HAP-1 (cell line): Measurements from ENCODE around the gene UBE2C.
"Not testable (repeated sequence)": the region's sequence is repeated elsewhere in the genome, so short reads cannot be mapped to it uniquely, and the experiment has no call there.

ENCODE experiments used
- DNase-seq, 2 experiments: peaks; one replicate each; pipeline ENCODE4 v3.0.0-alpha.2; 2016 to 2020; ENCODE audit warnings: low spot score in 2 of 2
- H3K27me3 ChIP-seq: fragments of 250-450 bp; sonication (Bioruptor Pico); 2 replicates; pipeline ENCODE4 v1.5.1; 2020; ENCODE audit warnings: low read depth, mild to moderate bottlenecking, moderate library complexity
- H3K36me3 ChIP-seq: fragments of 250-450 bp; sonication (Bioruptor Pico); replicated peaks from 2 replicates; pipeline ENCODE4 v1.5.1; 2020; ENCODE audit warnings: mild to moderate bottlenecking
- H3K4me1 ChIP-seq: fragments of 250-450 bp; sonication (Bioruptor Pico); 2 replicates; pipeline ENCODE4 v1.5.1; 2020; ENCODE audit warnings: mild to moderate bottlenecking
- H3K4me3 ChIP-seq: fragments of 250-450 bp; sonication (Bioruptor Pico); 2 replicates; pipeline ENCODE4 v1.5.1; 2020; ENCODE audit warnings: mild to moderate bottlenecking, moderate library complexity
- H3K9me3 ChIP-seq: fragments of 250-450 bp; sonication (Bioruptor Pico); 2 replicates; pipeline ENCODE4 v1.5.1; 2020; ENCODE audit warnings: mild to moderate bottlenecking, moderate library complexity
- in situ Hi-C: fragments of 300-500 bp; cut with MboI; formaldehyde crosslinking; loops from 3 replicates; pipeline ENCODE4 v1.14.3; 2020; ENCODE audit warnings: low sequenced_read_pairs, inconsistent platforms, mixed read lengths

The UBE2C gene

GRCh38 chr20:45781391-45781931 lies 31.0 kb upstream of the UBE2C start:
- Histone ChIP-seq H3K4me1 (no peaks in the 10 kb centered on the region), H3K36me3 (no peaks in the 10 kb centered on the region), H3K4me3 (no peak overlapping the region), H3K9me3 (no peaks in the 10 kb centered on the region), H3K27me3 (peaks cover 6% of the 10 kb centered on the region; the same call in 1 of the 2 replicates)
- no peak for DNase-seq
- in situ Hi-C loops = no loop called here

- Histone ChIP-seq H3K9me3 (no peaks in the 10 kb centered on the region), H3K36me3 (no peaks in the 10 kb centered on the region), H3K4me1 (no peaks in the 10 kb centered on the region), H3K27me3 (peaks cover 2% of the 10 kb centered on the region; the same call in 1 of the 2 replicates), H3K4me3 (no peak overlapping the region)
- in situ Hi-C loops = no loop called here
- DNase-seq = no peak
These were observed 29.6 kb upstream of the UBE2C start for GRCh38 chr20:45782890-45783289.

- in situ Hi-C loops = no loop called here
- DNase-seq = no peak
- Histone ChIP-seq H3K4me3 (no peak overlapping the region), H3K9me3 (no peaks in the 10 kb centered on the region), H3K36me3 (no peaks in the 10 kb centered on the region), H3K4me1 (no peaks in the 10 kb centered on the region), H3K27me3 (peaks cover 2% of the 10 kb centered on the region; the same call in 1 of the 2 replicates)
These were observed 28.7 kb upstream of the UBE2C start for GRCh38 chr20:45783656-45784294.

- Histone ChIP-seq H3K27me3 (peaks cover 2% of the 10 kb centered on the region; the same call in 1 of the 2 replicates), H3K4me1 (no peaks in the 10 kb centered on the region), H3K4me3 (no peak overlapping the region), H3K36me3 (no peaks in the 10 kb centered on the region), H3K9me3 (no peaks in the 10 kb centered on the region)
- DNase-seq = no peak
- in situ Hi-C loops = no loop called here
These were observed 24.1 kb upstream of the UBE2C start for GRCh38 chr20:45788351-45788750.

GRCh38 chr20:45792317-45793118 lies 19.9 kb upstream of the UBE2C start:
- peak overlapping the region; percentile 85 for H3K4me3 ChIP-seq
- H3K36me3 ChIP-seq = peaks cover 22% of the 10 kb centered on the region
- no peaks in the 10 kb centered on the region for H3K9me3 ChIP-seq
- H3K4me1 ChIP-seq = no peaks in the 10 kb centered on the region
- H3K27me3 ChIP-seq = no peaks in the 10 kb centered on the region
- in situ Hi-C loops = no loop called here
- no peak for DNase-seq

- Histone ChIP-seq H3K4me3 (no peak overlapping the region), H3K9me3 (no peaks in the 10 kb centered on the region), H3K27me3 (no peaks in the 10 kb centered on the region), H3K4me1 (no peaks in the 10 kb centered on the region), H3K36me3 (peaks cover 27% of the 10 kb centered on the region)
- DNase-seq = no peak
- in situ Hi-C loops = no loop called here
These were observed 15.9 kb upstream of the UBE2C start for GRCh38 chr20:45796337-45797065.

- H3K27me3 ChIP-seq, H3K4me1 ChIP-seq, H3K4me3 ChIP-seq, in situ Hi-C loops, DNase-seq, H3K9me3 ChIP-seq: not testable (repeated sequence)
- peaks cover 34% of the 10 kb centered on the region for H3K36me3 ChIP-seq
These were observed 14.9 kb upstream of the UBE2C start for GRCh38 chr20:45797510-45797909.

GRCh38 chr20:45797955-45798354 lies 14.5 kb upstream of the UBE2C start:
- H3K27me3 ChIP-seq, in situ Hi-C loops, DNase-seq, H3K4me3 ChIP-seq, H3K4me1 ChIP-seq, H3K9me3 ChIP-seq: not testable (repeated sequence)
- peaks cover 34% of the 10 kb centered on the region for H3K36me3 ChIP-seq

- in situ Hi-C loops = no loop called here
- H3K4me3 ChIP-seq = no peak overlapping the region
- H3K9me3 ChIP-seq = no peaks in the 10 kb centered on the region
- H3K27me3 ChIP-seq = no peaks in the 10 kb centered on the region
- no peaks in the 10 kb centered on the region for H3K4me1 ChIP-seq
- H3K36me3 ChIP-seq = peaks cover 39% of the 10 kb centered on the region
- peak; percentile 57 to 78 for DNase-seq
These were observed 13.4 kb upstream of the UBE2C start for GRCh38 chr20:45798935-45799642.

- in situ Hi-C loops = no loop called here
- H3K4me1 ChIP-seq = no peaks in the 10 kb centered on the region
- peaks cover 48% of the 10 kb centered on the region for H3K36me3 ChIP-seq
- no peak for DNase-seq
- no peaks in the 10 kb centered on the region for H3K27me3 ChIP-seq
- H3K4me3 ChIP-seq = no peak overlapping the region
- no peaks in the 10 kb centered on the region for H3K9me3 ChIP-seq
These were observed 10.6 kb upstream of the UBE2C start for GRCh38 chr20:45801851-45802250.

GRCh38 chr20:45810191-45810970 lies 2.1 kb upstream of the UBE2C start:
- Histone ChIP-seq H3K4me3 (no peak overlapping the region), H3K9me3 (no peaks in the 10 kb centered on the region), H3K27me3 (no peaks in the 10 kb centered on the region), H3K4me1 (no peaks in the 10 kb centered on the region), H3K36me3 (peaks cover 58% of the 10 kb centered on the region)
- in situ Hi-C loops = no loop called here
- DNase-seq = no peak

- peaks cover 34% of the 10 kb centered on the region for H3K36me3 ChIP-seq
- DNase-seq = no peak
- no peaks in the 10 kb centered on the region for H3K4me1 ChIP-seq
- in situ Hi-C loops = no loop called here
- no peak overlapping the region for H3K4me3 ChIP-seq
- H3K27me3 ChIP-seq = no peaks in the 10 kb centered on the region
- no peaks in the 10 kb centered on the region for H3K9me3 ChIP-seq
These were observed 529 bp downstream of the UBE2C start for GRCh38 chr20:45813006-45813340.

GRCh38 chr20:45813489-45813888 lies 1.0 kb downstream of the UBE2C start:
- H3K4me3 ChIP-seq = no peak overlapping the region
- H3K36me3 ChIP-seq = peaks cover 28% of the 10 kb centered on the region
- no peak for DNase-seq
- H3K27me3 ChIP-seq = no peaks in the 10 kb centered on the region
- no peaks in the 10 kb centered on the region for H3K4me1 ChIP-seq
- in situ Hi-C loops = no loop called here
- no peaks in the 10 kb centered on the region for H3K9me3 ChIP-seq
